ENCODE data around the gene TPTE2. TPM values are rescaled to one million over a fixed set of nuclear protein-coding genes. Genes with fewer than 3 reads are reported as not detected.
"Not testable (repeated sequence)": the region's sequence is repeated elsewhere in the genome, so short reads cannot be mapped to it uniquely, and the experiment has no call there.

TPTE2 gene
- total and polyA plus RNA-seq, 3 donors from 2014 or later: 5.1 to 9.9 (median 8.0) TPM

- H3K4me3 ChIP-seq; H3K36me3 ChIP-seq (ENCODE audit: low read depth, missing control alignments); H3K9me3 ChIP-seq; H3K27me3 ChIP-seq; DNase-seq; H3K27ac ChIP-seq; H3K4me1 ChIP-seq; intact Hi-C loops (cut with DNase I; ENCODE audit: low total_unique reads): not testable (repeated sequence)
These were observed 35.7 kb downstream of the TPTE2 start for GRCh38 chr13:19525634-19526033.

- DNase-seq: no peak
- no peaks in the 10 kb centered on the region for H3K27me3 ChIP-seq
- no peaks in the 10 kb centered on the region for H3K36me3 ChIP-seq (ENCODE audit: low read depth, missing control alignments)
- H3K4me3 ChIP-seq: no peak overlapping the region
- TF ChIP-seq POLR2A (IDR thresholded peaks at IDR 0.05): no peak
- no peak for TF ChIP-seq CTCF (IDR thresholded peaks at IDR 0.05)
- intact Hi-C loops (cut with DNase I; ENCODE audit: low total_unique reads): no loop called here
- no peaks in the 10 kb centered on the region for H3K9me3 ChIP-seq
- no peak overlapping the region for H3K27ac ChIP-seq
- H3K4me1 ChIP-seq: no peaks in the 10 kb centered on the region
These were observed 42.3 kb downstream of the TPTE2 start for GRCh38 chr13:19519049-19519448.

- H3K4me1 ChIP-seq; H3K4me3 ChIP-seq; H3K27ac ChIP-seq; intact Hi-C loops (cut with DNase I; ENCODE audit: low total_unique reads); H3K9me3 ChIP-seq; H3K36me3 ChIP-seq (ENCODE audit: low read depth, missing control alignments); DNase-seq; H3K27me3 ChIP-seq: not testable (repeated sequence)
- WGBS, 2 donors: 80% methylated on average over 5 of the region's 5 CpGs
These were observed 53.7 kb downstream of the TPTE2 start for GRCh38 chr13:19507623-19508022.

- H3K36me3 ChIP-seq (ENCODE audit: low read depth, missing control alignments); DNase-seq; H3K27me3 ChIP-seq; H3K4me1 ChIP-seq; H3K9me3 ChIP-seq; H3K27ac ChIP-seq; intact Hi-C loops (cut with DNase I; ENCODE audit: low total_unique reads); H3K4me3 ChIP-seq: not testable (repeated sequence)
- 60% methylated on average over 9 of the region's 9 CpGs for WGBS, 2 donors
These were observed 101.2 kb downstream of the TPTE2 start for GRCh38 chr13:19460126-19460525.

GRCh38 chr13:19439056-19439686 lies 122.2 kb downstream of the TPTE2 start:
- H3K36me3 ChIP-seq (ENCODE audit: low read depth, missing control alignments); intact Hi-C loops (cut with DNase I; ENCODE audit: low total_unique reads); H3K27me3 ChIP-seq; H3K4me3 ChIP-seq; H3K4me1 ChIP-seq; H3K27ac ChIP-seq; H3K9me3 ChIP-seq: not testable (repeated sequence)
- DNase-seq: peak; percentile 72
- peak in 1 of 3 experiments; percentile 27 for TF ChIP-seq CTCF (IDR thresholded peaks at IDR 0.05)
- 0% methylated on average over 1 to 2 of the region's 2 CpGs for WGBS, 2 donors

- H3K4me3 ChIP-seq; intact Hi-C loops (cut with DNase I; ENCODE audit: low total_unique reads); H3K27ac ChIP-seq; H3K9me3 ChIP-seq; H3K4me1 ChIP-seq; DNase-seq; H3K27me3 ChIP-seq; H3K36me3 ChIP-seq (ENCODE audit: low read depth, missing control alignments): not testable (repeated sequence)
- WGBS, 2 donors: 73 to 74% methylated on average over 6 of the region's 6 CpGs
These were observed 123.6 kb downstream of the TPTE2 start for GRCh38 chr13:19437780-19438179.

GRCh38 chr13:19422236-19422635 lies 139.1 kb downstream of the TPTE2 start:
- H3K27me3 ChIP-seq; H3K36me3 ChIP-seq (ENCODE audit: low read depth, missing control alignments); H3K9me3 ChIP-seq; H3K4me1 ChIP-seq; H3K4me3 ChIP-seq; intact Hi-C loops (cut with DNase I; ENCODE audit: low total_unique reads); H3K27ac ChIP-seq; DNase-seq: not testable (repeated sequence)
- 75 to 80% methylated on average over 2 of the region's 2 CpGs for WGBS, 2 donors

- H3K4me1 ChIP-seq; H3K4me3 ChIP-seq; H3K27me3 ChIP-seq; H3K9me3 ChIP-seq; DNase-seq; H3K27ac ChIP-seq; H3K36me3 ChIP-seq (ENCODE audit: low read depth, missing control alignments); intact Hi-C loops (cut with DNase I; ENCODE audit: low total_unique reads): not testable (repeated sequence)
- WGBS, 2 donors: 80 to 86% methylated on average over 1 to 4 of the region's 4 CpGs
These were observed 148.8 kb downstream of the TPTE2 start for GRCh38 chr13:19412494-19412893.

GRCh38 chr13:19382746-19383511 lies 178.4 kb downstream of the TPTE2 start:
- H3K4me1 ChIP-seq; DNase-seq; H3K9me3 ChIP-seq; H3K36me3 ChIP-seq (ENCODE audit: low read depth, missing control alignments); H3K27ac ChIP-seq; intact Hi-C loops (cut with DNase I; ENCODE audit: low total_unique reads); H3K4me3 ChIP-seq; H3K27me3 ChIP-seq: not testable (repeated sequence)
- 45 to 60% methylated on average over 19 to 31 of the region's 32 CpGs for WGBS, 2 donors
